Vagina (tissue), 2 donors: Measurements from ENCODE around the gene SPOCK1.

Experiments used
- POLR2A ChIP-seq, 2 donors: fragments of 450-650 bp; IDR thresholded peaks; one replicate each; pipeline ENCODE4 v1.6.1; 2017; ENCODE audit warnings: antibody characterized with exemption in 2 of 2, mild to moderate bottlenecking in 2 of 2, moderate library complexity in 2 of 2
- POLR2AphosphoS5 ChIP-seq, 2 donors: sonication (generic); formaldehyde crosslinking; IDR thresholded peaks; one replicate each; pipeline ENCODE4 v1.9.0; 2017; ENCODE audit warnings: antibody characterized with exemption in 2 of 2, mild to moderate bottlenecking in 2 of 2, low read depth in 1 of 2; ENCODE audit not compliant: insufficient read depth in 1 of 2
- TF ChIP-seq, protein P1 (sequence below), 3 experiments: fragments of 450-650 bp in 2 of 3; fragments of 200-600 bp in 1 of 3; sonication (generic) in 1 of 3; IDR thresholded peaks; one replicate each; pipeline ENCODE4 v1.5.1; 2017 to 2019; ENCODE audit warnings: antibody characterized with exemption in 3 of 3, mild to moderate bottlenecking in 2 of 3, moderate library complexity in 2 of 3

DNA sequence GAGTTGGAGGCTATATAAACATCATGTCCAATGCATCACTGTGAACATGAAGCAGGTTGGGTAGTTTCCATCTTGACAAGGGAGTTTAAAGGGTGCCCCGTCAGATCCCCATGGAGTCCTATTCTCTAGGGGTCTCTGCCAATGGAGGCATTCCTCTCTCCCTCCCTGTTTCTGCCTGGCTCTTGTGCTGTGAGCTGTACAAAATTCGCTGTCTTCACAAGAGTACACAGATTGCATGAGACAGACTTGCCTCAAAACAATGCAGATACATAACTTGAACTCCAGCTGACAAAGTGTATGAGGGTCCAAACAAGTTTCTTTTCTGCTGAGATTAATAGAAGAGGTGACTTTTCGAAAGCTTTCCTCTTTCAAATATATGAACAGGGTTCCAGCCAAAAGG is 165.2 kb downstream of the SPOCK1 start:
- TF ChIP-seq, protein P1, sequence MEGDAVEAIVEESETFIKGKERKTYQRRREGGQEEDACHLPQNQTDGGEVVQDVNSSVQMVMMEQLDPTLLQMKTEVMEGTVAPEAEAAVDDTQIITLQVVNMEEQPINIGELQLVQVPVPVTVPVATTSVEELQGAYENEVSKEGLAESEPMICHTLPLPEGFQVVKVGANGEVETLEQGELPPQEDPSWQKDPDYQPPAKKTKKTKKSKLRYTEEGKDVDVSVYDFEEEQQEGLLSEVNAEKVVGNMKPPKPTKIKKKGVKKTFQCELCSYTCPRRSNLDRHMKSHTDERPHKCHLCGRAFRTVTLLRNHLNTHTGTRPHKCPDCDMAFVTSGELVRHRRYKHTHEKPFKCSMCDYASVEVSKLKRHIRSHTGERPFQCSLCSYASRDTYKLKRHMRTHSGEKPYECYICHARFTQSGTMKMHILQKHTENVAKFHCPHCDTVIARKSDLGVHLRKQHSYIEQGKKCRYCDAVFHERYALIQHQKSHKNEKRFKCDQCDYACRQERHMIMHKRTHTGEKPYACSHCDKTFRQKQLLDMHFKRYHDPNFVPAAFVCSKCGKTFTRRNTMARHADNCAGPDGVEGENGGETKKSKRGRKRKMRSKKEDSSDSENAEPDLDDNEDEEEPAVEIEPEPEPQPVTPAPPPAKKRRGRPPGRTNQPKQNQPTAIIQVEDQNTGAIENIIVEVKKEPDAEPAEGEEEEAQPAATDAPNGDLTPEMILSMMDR (IDR thresholded peaks at IDR 0.05) = no peak
- TF ChIP-seq POLR2A (IDR thresholded peaks at IDR 0.05) (no peak), POLR2AphosphoS5 (IDR thresholded peaks at IDR 0.05; ENCODE audit: insufficient read depth in 1 of 2, low read depth in 1 of 2) (no peak)
